ENCODE data around the gene CMKLR1.

Gene CMKLR1

DNA sequence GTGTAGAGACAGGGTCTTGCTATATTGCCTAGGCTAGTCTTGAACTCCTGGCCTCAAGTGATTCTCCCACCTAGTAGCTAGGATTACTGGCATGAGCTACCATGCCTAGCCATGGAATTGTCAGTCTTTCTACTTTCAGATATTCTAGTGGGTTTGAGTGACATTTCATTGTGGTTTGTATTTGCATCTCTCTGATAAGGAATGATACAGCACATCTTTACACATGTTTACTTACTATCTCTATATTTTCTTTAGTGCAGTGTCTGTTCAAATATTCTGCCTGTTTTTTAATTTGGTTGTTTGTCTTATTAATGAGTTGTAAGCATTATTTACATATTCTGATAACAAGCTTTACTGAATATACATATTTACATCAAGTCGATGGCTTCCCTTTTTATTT is 73.6 kb downstream of the CMKLR1 start:
- Histone ChIP-seq H3K4me3 (ENCODE audit: low read length) (no peak overlapping the region), H3K36me3 (ENCODE audit: insufficient read depth, low read length) (no peaks in the 10 kb centered on the region), H3K9ac (ENCODE audit: low read depth, low read length) (no peak overlapping the region), H3K27me3 (ENCODE audit: control insufficient read depth, insufficient read depth, low read length) (peaks cover 6% of the 10 kb centered on the region), H3K4me1 (ENCODE audit: control insufficient read depth, insufficient read depth, low read length) (no peaks in the 10 kb centered on the region), H3K9me3 (replicated peaks; ENCODE audit: low read length) (no peaks in the 10 kb centered on the region), H3K4me2 (ENCODE audit: low read length) (no peak overlapping the region)

DNA sequence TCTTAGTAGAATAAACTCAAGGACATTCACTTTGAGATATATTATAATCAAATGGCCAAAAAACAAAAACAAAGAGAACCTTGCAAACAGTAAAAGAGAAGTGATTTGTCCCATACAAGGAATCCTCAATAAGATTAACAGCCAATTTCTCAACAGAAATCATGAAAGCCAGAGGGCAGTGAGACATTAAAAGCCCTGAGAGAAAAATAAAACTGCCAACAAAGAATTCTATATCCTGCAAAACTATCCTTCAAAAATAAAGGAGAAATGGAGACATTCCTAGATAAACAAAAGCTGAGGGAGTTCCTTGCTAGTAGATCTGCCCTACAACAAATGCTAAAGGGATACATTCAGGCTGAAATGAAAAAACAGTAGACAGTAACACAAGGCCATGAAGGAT is 78.1 kb downstream of the CMKLR1 start:
- no peaks in the 10 kb centered on the region for H3K9me3 ChIP-seq (replicated peaks; ENCODE audit: low read length)
- H3K4me1 ChIP-seq (ENCODE audit: control insufficient read depth, insufficient read depth, low read length) = no peaks in the 10 kb centered on the region
- H3K4me2 ChIP-seq (ENCODE audit: low read length) = no peak overlapping the region
- peaks cover 6% of the 10 kb centered on the region for H3K27me3 ChIP-seq (ENCODE audit: control insufficient read depth, insufficient read depth, low read length)
- no peak overlapping the region for H3K9ac ChIP-seq (ENCODE audit: low read depth, low read length)
- H3K36me3 ChIP-seq (ENCODE audit: insufficient read depth, low read length) = no peaks in the 10 kb centered on the region
- H3K4me3 ChIP-seq (ENCODE audit: low read length) = no peak overlapping the region

- Histone ChIP-seq H3K27me3 (ENCODE audit: control insufficient read depth, insufficient read depth, low read length) (peaks cover 8% of the 10 kb centered on the region), H3K4me2 (ENCODE audit: low read length) (no peak overlapping the region), H3K9me3 (replicated peaks; ENCODE audit: low read length) (no peaks in the 10 kb centered on the region), H3K9ac (ENCODE audit: low read depth, low read length) (no peak overlapping the region), H3K4me1 (ENCODE audit: control insufficient read depth, insufficient read depth, low read length) (no peaks in the 10 kb centered on the region), H3K4me3 (ENCODE audit: low read length) (no peak overlapping the region), H3K36me3 (ENCODE audit: insufficient read depth, low read length) (no peaks in the 10 kb centered on the region)
Measured at GRCh38 chr12:108260039-108260438, 79.1 kb downstream of the CMKLR1 start.

GRCh38 chr12:108257610-108258106 is 81.5 kb downstream of the CMKLR1 start:
- no peak overlapping the region for H3K4me2 ChIP-seq (ENCODE audit: low read length)
- no peaks in the 10 kb centered on the region for H3K36me3 ChIP-seq (ENCODE audit: insufficient read depth, low read length)
- H3K4me3 ChIP-seq (ENCODE audit: low read length) = no peak overlapping the region
- no peak overlapping the region for H3K9ac ChIP-seq (ENCODE audit: low read depth, low read length)
- no peaks in the 10 kb centered on the region for H3K9me3 ChIP-seq (replicated peaks; ENCODE audit: low read length)
- H3K27me3 ChIP-seq (ENCODE audit: control insufficient read depth, insufficient read depth, low read length) = peaks cover 12% of the 10 kb centered on the region
- no peaks in the 10 kb centered on the region for H3K4me1 ChIP-seq (ENCODE audit: control insufficient read depth, insufficient read depth, low read length)

- no peaks in the 10 kb centered on the region for H3K4me1 ChIP-seq (ENCODE audit: control insufficient read depth, insufficient read depth, low read length)
- H3K27me3 ChIP-seq (ENCODE audit: control insufficient read depth, insufficient read depth, low read length) = peaks cover 15% of the 10 kb centered on the region
- H3K4me2 ChIP-seq (ENCODE audit: low read length) = no peak overlapping the region
- no peak overlapping the region for H3K4me3 ChIP-seq (ENCODE audit: low read length)
- no peaks in the 10 kb centered on the region for H3K36me3 ChIP-seq (ENCODE audit: insufficient read depth, low read length)
- H3K9ac ChIP-seq (ENCODE audit: low read depth, low read length) = no peak overlapping the region
- no peaks in the 10 kb centered on the region for H3K9me3 ChIP-seq (replicated peaks; ENCODE audit: low read length)
Measured at GRCh38 chr12:108257004-108257403, 82.1 kb downstream of the CMKLR1 start.

DNA sequence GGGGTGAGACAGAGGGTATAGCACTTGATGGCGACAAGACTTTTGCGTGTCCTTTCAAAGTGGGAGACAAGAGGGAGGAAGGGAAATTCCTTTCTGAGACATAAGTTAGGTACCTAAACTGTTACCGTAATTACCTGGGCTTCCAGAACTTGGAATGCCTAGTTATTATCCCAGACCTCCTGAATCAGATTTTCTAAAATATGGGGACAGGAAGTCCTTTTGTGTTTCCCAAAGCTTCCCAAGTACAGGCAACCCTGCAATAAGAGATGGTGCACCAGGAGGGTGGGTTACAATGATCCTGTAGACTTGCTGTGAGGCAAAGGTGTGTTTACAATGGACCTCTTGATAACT is 83.9 kb downstream of the CMKLR1 start:
- H3K9ac ChIP-seq (ENCODE audit: low read depth, low read length) = no peak overlapping the region
- H3K4me2 ChIP-seq (ENCODE audit: low read length) = no peak overlapping the region
- no peak overlapping the region for H3K4me3 ChIP-seq (ENCODE audit: low read length)
- H3K4me1 ChIP-seq (ENCODE audit: control insufficient read depth, insufficient read depth, low read length) = no peaks in the 10 kb centered on the region
- peaks cover 22% of the 10 kb centered on the region for H3K27me3 ChIP-seq (ENCODE audit: control insufficient read depth, insufficient read depth, low read length)
- H3K9me3 ChIP-seq (replicated peaks; ENCODE audit: low read length) = no peaks in the 10 kb centered on the region
- no peaks in the 10 kb centered on the region for H3K36me3 ChIP-seq (ENCODE audit: insufficient read depth, low read length)

GRCh38 chr12:108254517-108255251 is 84.4 kb downstream of the CMKLR1 start:
- no peak overlapping the region for H3K9ac ChIP-seq (ENCODE audit: low read depth, low read length)
- H3K4me1 ChIP-seq (ENCODE audit: control insufficient read depth, insufficient read depth, low read length) = no peaks in the 10 kb centered on the region
- H3K4me2 ChIP-seq (ENCODE audit: low read length) = no peak overlapping the region
- H3K36me3 ChIP-seq (ENCODE audit: insufficient read depth, low read length) = no peaks in the 10 kb centered on the region
- H3K27me3 ChIP-seq (ENCODE audit: control insufficient read depth, insufficient read depth, low read length) = peaks cover 22% of the 10 kb centered on the region
- no peaks in the 10 kb centered on the region for H3K9me3 ChIP-seq (replicated peaks; ENCODE audit: low read length)
- H3K4me3 ChIP-seq (ENCODE audit: low read length) = no peak overlapping the region

GRCh38 chr12:108254030-108254429 is 85.1 kb downstream of the CMKLR1 start:
- Histone ChIP-seq H3K4me3 (ENCODE audit: low read length) (no peak overlapping the region), H3K36me3 (ENCODE audit: insufficient read depth, low read length) (no peaks in the 10 kb centered on the region), H3K27me3 (ENCODE audit: control insufficient read depth, insufficient read depth, low read length) (peaks cover 22% of the 10 kb centered on the region), H3K9me3 (replicated peaks; ENCODE audit: low read length) (no peaks in the 10 kb centered on the region), H3K9ac (ENCODE audit: low read depth, low read length) (no peak overlapping the region), H3K4me2 (ENCODE audit: low read length) (no peak overlapping the region), H3K4me1 (ENCODE audit: control insufficient read depth, insufficient read depth, low read length) (no peaks in the 10 kb centered on the region)

DNA sequence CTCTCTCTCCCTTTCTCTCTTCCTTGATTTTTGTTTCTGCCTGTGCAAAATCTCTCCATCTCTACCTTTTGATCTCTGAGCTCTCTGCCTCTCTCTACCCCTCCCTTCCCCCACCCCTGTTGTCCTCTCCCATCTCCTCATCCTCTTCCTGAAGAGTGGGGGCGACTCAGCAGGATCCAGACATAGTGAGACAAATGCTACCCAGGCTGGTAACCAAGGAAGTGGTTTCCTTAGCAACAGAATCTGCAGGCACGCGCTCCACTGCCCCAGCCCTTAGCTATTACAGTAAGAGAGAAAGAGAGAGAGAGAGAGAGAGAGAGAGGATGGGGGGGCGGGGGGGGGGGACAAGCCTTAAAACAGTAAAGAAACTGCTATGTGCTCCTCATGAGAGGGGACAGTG is 85.6 kb downstream of the CMKLR1 start:
- Histone ChIP-seq H3K4me1 (ENCODE audit: control insufficient read depth, insufficient read depth, low read length) (no peaks in the 10 kb centered on the region), H3K4me2 (ENCODE audit: low read length) (no peak overlapping the region), H3K9ac (ENCODE audit: low read depth, low read length) (no peak overlapping the region), H3K36me3 (ENCODE audit: insufficient read depth, low read length) (no peaks in the 10 kb centered on the region), H3K27me3 (ENCODE audit: control insufficient read depth, insufficient read depth, low read length) (peaks cover 22% of the 10 kb centered on the region), H3K9me3 (replicated peaks; ENCODE audit: low read length) (no peaks in the 10 kb centered on the region), H3K4me3 (ENCODE audit: low read length) (no peak overlapping the region)

- no peak overlapping the region for H3K4me2 ChIP-seq (ENCODE audit: low read length)
- H3K9ac ChIP-seq (ENCODE audit: low read depth, low read length) = no peak overlapping the region
- no peak overlapping the region for H3K4me3 ChIP-seq (ENCODE audit: low read length)
- no peaks in the 10 kb centered on the region for H3K4me1 ChIP-seq (ENCODE audit: control insufficient read depth, insufficient read depth, low read length)
- no peaks in the 10 kb centered on the region for H3K36me3 ChIP-seq (ENCODE audit: insufficient read depth, low read length)
- no peaks in the 10 kb centered on the region for H3K9me3 ChIP-seq (replicated peaks; ENCODE audit: low read length)
- peaks cover 22% of the 10 kb centered on the region for H3K27me3 ChIP-seq (ENCODE audit: control insufficient read depth, insufficient read depth, low read length)
Measured at GRCh38 chr12:108252523-108252922, 86.6 kb downstream of the CMKLR1 start.

DNA sequence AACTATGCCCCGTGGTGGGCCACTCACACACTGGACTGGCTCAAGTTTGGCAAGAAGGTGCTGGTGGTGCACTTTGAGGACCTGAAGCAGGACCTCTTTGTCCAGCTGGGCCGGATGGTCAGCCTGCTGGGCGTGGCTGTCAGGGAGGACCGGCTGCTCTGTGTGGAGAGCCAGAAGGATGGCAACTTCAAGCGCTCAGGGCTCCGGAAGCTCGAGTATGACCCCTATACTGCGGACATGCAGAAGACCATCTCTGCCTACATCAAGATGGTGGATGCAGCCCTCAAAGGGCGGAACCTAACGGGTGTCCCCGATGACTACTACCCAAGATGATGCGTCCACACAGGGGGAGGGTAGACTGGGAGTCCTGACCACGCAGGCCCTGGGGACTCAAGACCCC is 91.1 kb downstream of the CMKLR1 start:
- Histone ChIP-seq H3K27me3 (ENCODE audit: control insufficient read depth, insufficient read depth, low read length) (peaks cover 13% of the 10 kb centered on the region), H3K4me3 (ENCODE audit: low read length) (no peak overlapping the region)

GRCh38 chr12:108247130-108247529 is 92.0 kb downstream of the CMKLR1 start:
- H3K4me1 ChIP-seq (ENCODE audit: control insufficient read depth, insufficient read depth, low read length) = no peaks in the 10 kb centered on the region
- H3K27me3 ChIP-seq (ENCODE audit: control insufficient read depth, insufficient read depth, low read length) = peaks cover 11% of the 10 kb centered on the region
- H3K36me3 ChIP-seq (ENCODE audit: insufficient read depth, low read length) = no peaks in the 10 kb centered on the region
- no peak overlapping the region for H3K4me2 ChIP-seq (ENCODE audit: low read length)
- H3K9ac ChIP-seq (ENCODE audit: low read depth, low read length) = no peak overlapping the region
- H3K9me3 ChIP-seq (replicated peaks; ENCODE audit: low read length) = no peaks in the 10 kb centered on the region
- H3K4me3 ChIP-seq (ENCODE audit: low read length) = no peak overlapping the region

More for the DNA sequence above, 91.1 kb downstream of the CMKLR1 start:
- no peaks in the 10 kb centered on the region for H3K4me1 ChIP-seq (ENCODE audit: control insufficient read depth, insufficient read depth, low read length)
- H3K4me2 ChIP-seq (ENCODE audit: low read length) = no peak overlapping the region
- H3K36me3 ChIP-seq (ENCODE audit: insufficient read depth, low read length) = no peaks in the 10 kb centered on the region
- no peak overlapping the region for H3K9ac ChIP-seq (ENCODE audit: low read depth, low read length)
- no peaks in the 10 kb centered on the region for H3K9me3 ChIP-seq (replicated peaks; ENCODE audit: low read length)
